ENCODE results near the gene GPX1.
"Not testable (repeated sequence)": the region's sequence is repeated elsewhere in the genome, so short reads cannot be mapped to it uniquely, and the experiment has no call there.

Gene GPX1

GRCh38 chr3:49357443-49358216 is 523 bp downstream of the GPX1 start:
- peak; percentile 42 for DNase-seq

- DNase-seq, result not testable (repeated sequence)
Measured at GRCh38 chr3:49357095-49357442, 1.1 kb downstream of the GPX1 start.

- no peak for DNase-seq
Measured at GRCh38 chr3:49352890-49353421, 5.2 kb downstream of the GPX1 start.

GRCh38 chr3:49352281-49352680 is 5.9 kb downstream of the GPX1 start:
- no peak for DNase-seq

GRCh38 chr3:49351521-49352011 is 6.6 kb downstream of the GPX1 start:
- no peak for DNase-seq

- DNase-seq, result no peak
Measured at GRCh38 chr3:49349348-49350114, 8.6 kb downstream of the GPX1 start.

- DNase-seq, result not testable (repeated sequence)
Measured at GRCh38 chr3:49348361-49348760, 9.8 kb downstream of the GPX1 start.

- no peak for DNase-seq
Measured at GRCh38 chr3:49346797-49347251, 11.3 kb downstream of the GPX1 start.

- no peak for DNase-seq
Measured at GRCh38 chr3:49343163-49343562, 15.0 kb downstream of the GPX1 start.

GRCh38 chr3:49341996-49342395 is 16.2 kb downstream of the GPX1 start:
- DNase-seq, result no peak

GRCh38 chr3:49339941-49340800 is 18.0 kb downstream of the GPX1 start, which contains the start of gene USP4:
TSS of gene USP4 (minus strand) at chr3:49340053. CDS start at chr3:49340024, 29 bp downstream.
- peak; percentile 82 for DNase-seq

- DNase-seq, result peak; percentile 15
Measured at GRCh38 chr3:49339581-49339940, 18.6 kb downstream of the GPX1 start.

- no peak for DNase-seq
Measured at GRCh38 chr3:49333916-49334633, 24.1 kb downstream of the GPX1 start.

GRCh38 chr3:49333091-49333490 is 25.1 kb downstream of the GPX1 start:
- DNase-seq, result no peak

- DNase-seq, result no peak
Measured at GRCh38 chr3:49329186-49329585, 29.0 kb downstream of the GPX1 start.

GRCh38 chr3:49328350-49328749 is 29.8 kb downstream of the GPX1 start:
- not testable (repeated sequence) for DNase-seq

- DNase-seq, result no peak
Measured at GRCh38 chr3:49327485-49327884, 30.7 kb downstream of the GPX1 start.

- no peak for DNase-seq
Measured at GRCh38 chr3:49324768-49325167, 33.4 kb downstream of the GPX1 start.

- no peak for DNase-seq
Measured at GRCh38 chr3:49316696-49317457, 41.3 kb downstream of the GPX1 start.

- no peak for DNase-seq
Measured at GRCh38 chr3:49313896-49314688, 44.1 kb downstream of the GPX1 start.
